Large intestine (tissue), 12 donors: ENCODE data around the gene PLSCR1. TPM values are rescaled to one million over a fixed set of nuclear protein-coding genes. Genes with fewer than 3 reads are reported as not detected.
A peak's percentile ranks its signal among the peaks of the same experiment; 100 is the strongest.

Experiments used
- DNase-seq, 2 donors: peaks; one replicate each; pipeline versions ENCODE4 v3.0.0 to v3.0.0-alpha.2; 2013
- H3K27ac ChIP-seq: one replicate; pipeline ENCODE4 v1.5.1; 2013; ENCODE audit warnings: low read length
- H3K27me3 ChIP-seq: 2 replicates; pipeline ENCODE4 v1.6.1; 2013; ENCODE audit warnings: low read length; ENCODE audit not compliant: control insufficient read depth, insufficient read depth
- H3K36me3 ChIP-seq: 2 replicates; pipeline ENCODE4 v1.6.1; 2013; ENCODE audit warnings: low read length; ENCODE audit not compliant: control insufficient read depth, insufficient read depth
- H3K4me1 ChIP-seq: one replicate; pipeline ENCODE4 v1.6.1; 2013; ENCODE audit warnings: low read length; ENCODE audit not compliant: control insufficient read depth, insufficient read depth
- H3K4me3 ChIP-seq: one replicate; pipeline ENCODE4 v1.5.1; 2013; ENCODE audit warnings: low read length
- H3K9me3 ChIP-seq: one replicate; pipeline ENCODE4 v1.6.1; 2013; ENCODE audit warnings: mild to moderate bottlenecking, low read depth, low read length, moderate library complexity; ENCODE audit not compliant: control insufficient read depth
- WGBS: methylation state at CpG from one replicate; pipeline ENCODE4 v1.1.5; 2013; ENCODE audit warnings: low lambda C conversion rate; ENCODE audit not compliant: insufficient coverage; 5-methylcytosine and 5-hydroxymethylcytosine counted together
- long read RNA-seq, 11 donors: transcript quantifications; one replicate each; lab custom pipeline, GENCODE V29; 2026
- polyA plus RNA-seq: library from polyadenylated mRNA; unstranded; fragments of 120-200 nt; gene quantifications from one replicate; pipeline ENCODE4 v1.2.1, GENCODE V29; 2013

The PLSCR1 gene
- polyA plus RNA-seq, result 103 TPM
- long read RNA-seq, donor 1, transcript PLSCR1-201 (9 exons, 2,233 nt), result major isoform, 11 of 22 reads
- long read RNA-seq, donor 1, partial matches to known transcripts, result 6 of 22 reads
- long read RNA-seq, donor 1, other reads (novel, unspliced or antisense), result 0 of 22 reads
- long read RNA-seq, donor 2, transcript PLSCR1-201 (9 exons, 2,233 nt), result major isoform, 28 of 79 reads
- long read RNA-seq, donor 2, partial matches to known transcripts, result 35 of 79 reads
- long read RNA-seq, donor 2, other reads (novel, unspliced or antisense), result 0 of 79 reads
- long read RNA-seq, donor 3, result 0 reads
- long read RNA-seq, donor 4, partial matches to known transcripts, result 0 of 9 reads
- long read RNA-seq, donor 4, other reads (novel, unspliced or antisense), result 0 of 9 reads
- long read RNA-seq, donor 5, transcript PLSCR1-201 (9 exons, 2,233 nt), result major isoform, 10 of 22 reads
- long read RNA-seq, donor 5, partial matches to known transcripts, result 7 of 22 reads
- long read RNA-seq, donor 5, other reads (novel, unspliced or antisense), result 0 of 22 reads
- long read RNA-seq, donor 6, transcript PLSCR1-201 (9 exons, 2,233 nt), result major isoform, 24 of 58 reads
- long read RNA-seq, donor 6, transcript PLSCR1-206 (4 exons, 1,257 nt), result minor isoform, 5 of 58 reads
- long read RNA-seq, donor 6, partial matches to known transcripts, result 27 of 58 reads
- long read RNA-seq, donor 6, other reads (novel, unspliced or antisense), result 0 of 58 reads
- long read RNA-seq, donor 7, transcript PLSCR1-201 (9 exons, 2,233 nt), result major isoform, 5 of 18 reads
- long read RNA-seq, donor 7, partial matches to known transcripts, result 13 of 18 reads
- long read RNA-seq, donor 7, other reads (novel, unspliced or antisense), result 0 of 18 reads
- long read RNA-seq, donor 8, transcript PLSCR1-201 (9 exons, 2,233 nt), result major isoform, 23 of 71 reads
- long read RNA-seq, donor 8, partial matches to known transcripts, result 37 of 71 reads
- long read RNA-seq, donor 8, other reads (novel, unspliced or antisense), result 0 of 71 reads
- long read RNA-seq, donor 9, transcript PLSCR1-201 (9 exons, 2,233 nt), result major isoform, 16 of 49 reads
- long read RNA-seq, donor 9, transcript PLSCR1-206 (4 exons, 1,257 nt), result minor isoform, 5 of 49 reads
- long read RNA-seq, donor 9, partial matches to known transcripts, result 25 of 49 reads
- long read RNA-seq, donor 9, other reads (novel, unspliced or antisense), result 0 of 49 reads
- long read RNA-seq, donor 10, transcript PLSCR1-201 (9 exons, 2,233 nt), result major isoform, 18 of 57 reads
- long read RNA-seq, donor 10, partial matches to known transcripts, result 32 of 57 reads
- long read RNA-seq, donor 10, other reads (novel, unspliced or antisense), result 0 of 57 reads
- long read RNA-seq, donor 11, transcript PLSCR1-201 (9 exons, 2,233 nt), result major isoform, 11 of 35 reads
- long read RNA-seq, donor 11, transcript PLSCR1-202 (8 exons, 996 nt), result minor isoform, 5 of 35 reads
- long read RNA-seq, donor 11, partial matches to known transcripts, result 16 of 35 reads
- long read RNA-seq, donor 11, other reads (novel, unspliced or antisense), result 0 of 35 reads

GRCh38 chr3:146544002-146544928 is at the start of gene PLSCR1:
Gene PLSCR1, minus strand, starts transcription at chr3:146544607. Its CDS starts 8,055 bp downstream, at chr3:146536552.
- peak; percentile 96 to 98 for DNase-seq
- Histone ChIP-seq H3K27ac (peak within 1 kb of the TSS; percentile 99), H3K4me1 (peaks cover 13% of the 10 kb centered on the region), H3K4me3 (peak within 1 kb of the TSS; percentile 92), H3K36me3 (no peaks in the 10 kb centered on the region), H3K9me3 (no peaks in the 10 kb centered on the region), H3K27me3 (no peaks in the 10 kb centered on the region)
- 14% methylated on average over 1 of the region's 51 CpGs for WGBS

GRCh38 chr3:146593776-146594175 is 49.4 kb upstream of the PLSCR1 start:
- WGBS, result 33% methylated on average over 1 of the region's 3 CpGs
- Histone ChIP-seq H3K9me3 (no peaks in the 10 kb centered on the region), H3K4me1 (no peaks in the 10 kb centered on the region), H3K27ac (no peak overlapping the region), H3K27me3 (no peaks in the 10 kb centered on the region), H3K36me3 (no peaks in the 10 kb centered on the region), H3K4me3 (no peak overlapping the region)
- DNase-seq, result no peak

- H3K9me3 ChIP-seq, result no peaks in the 10 kb centered on the region
- H3K27me3 ChIP-seq, result no peaks in the 10 kb centered on the region
- DNase-seq, result no peak
- no peaks in the 10 kb centered on the region for H3K4me1 ChIP-seq
- WGBS, result no CpG with 5 or more reads among the region's 2 CpGs
- no peak overlapping the region for H3K27ac ChIP-seq
- no peaks in the 10 kb centered on the region for H3K36me3 ChIP-seq
- no peak overlapping the region for H3K4me3 ChIP-seq
These were observed 46.1 kb upstream of the PLSCR1 start for GRCh38 chr3:146590521-146590920.

GRCh38 chr3:146589899-146590508 is 45.6 kb upstream of the PLSCR1 start:
- 0% methylated on average over 1 of the region's 1 CpG for WGBS
- DNase-seq, result peak in 1 of 2 donors; percentile 13
- H3K36me3 ChIP-seq, result no peaks in the 10 kb centered on the region
- no peaks in the 10 kb centered on the region for H3K4me1 ChIP-seq
- H3K9me3 ChIP-seq, result no peaks in the 10 kb centered on the region
- no peak overlapping the region for H3K4me3 ChIP-seq
- no peak overlapping the region for H3K27ac ChIP-seq
- H3K27me3 ChIP-seq, result no peaks in the 10 kb centered on the region

- DNase-seq, result no peak
- no peaks in the 10 kb centered on the region for H3K27me3 ChIP-seq
- no peaks in the 10 kb centered on the region for H3K4me1 ChIP-seq
- H3K27ac ChIP-seq, result no peak overlapping the region
- H3K4me3 ChIP-seq, result no peak overlapping the region
- H3K36me3 ChIP-seq, result no peaks in the 10 kb centered on the region
- peaks cover 6% of the 10 kb centered on the region for H3K9me3 ChIP-seq
These were observed 40.7 kb upstream of the PLSCR1 start for GRCh38 chr3:146585156-146585555.

GRCh38 chr3:146581951-146582467 is 37.6 kb upstream of the PLSCR1 start:
- no peak overlapping the region for H3K27ac ChIP-seq
- DNase-seq, result no peak
- H3K9me3 ChIP-seq, result peaks cover 6% of the 10 kb centered on the region
- no peaks in the 10 kb centered on the region for H3K27me3 ChIP-seq
- no peaks in the 10 kb centered on the region for H3K4me1 ChIP-seq
- no peak overlapping the region for H3K4me3 ChIP-seq
- H3K36me3 ChIP-seq, result no peaks in the 10 kb centered on the region

GRCh38 chr3:146581080-146581601 is 36.7 kb upstream of the PLSCR1 start:
- DNase-seq, result no peak
- Histone ChIP-seq H3K9me3 (peaks cover 6% of the 10 kb centered on the region), H3K36me3 (no peaks in the 10 kb centered on the region), H3K27ac (no peak overlapping the region), H3K27me3 (no peaks in the 10 kb centered on the region), H3K4me3 (no peak overlapping the region), H3K4me1 (no peaks in the 10 kb centered on the region)
- 20% methylated on average over 1 of the region's 1 CpG for WGBS

- Histone ChIP-seq H3K4me3 (no peak overlapping the region), H3K27ac (no peak overlapping the region), H3K36me3 (no peaks in the 10 kb centered on the region), H3K4me1 (no peaks in the 10 kb centered on the region), H3K9me3 (peaks cover 2% of the 10 kb centered on the region), H3K27me3 (no peaks in the 10 kb centered on the region)
- DNase-seq, result peak; percentile 19 to 31
These were observed 33.3 kb upstream of the PLSCR1 start for GRCh38 chr3:146577662-146578061.

GRCh38 chr3:146575636-146576035 is 31.2 kb upstream of the PLSCR1 start:
- Histone ChIP-seq H3K36me3 (no peaks in the 10 kb centered on the region), H3K27ac (no peak overlapping the region), H3K9me3 (no peaks in the 10 kb centered on the region), H3K4me3 (no peak overlapping the region), H3K4me1 (no peaks in the 10 kb centered on the region), H3K27me3 (no peaks in the 10 kb centered on the region)
- no peak for DNase-seq
- no CpG with 5 or more reads among the region's 2 CpGs for WGBS
